KOPT-K1 (cell line): Measurements from ENCODE around the gene PRDX1.
"Not testable (repeated sequence)": the region's sequence is repeated elsewhere in the genome, so short reads cannot be mapped to it uniquely, and the experiment has no call there.

Experiments used
- H3K27ac ChIP-seq: fragments of 200-600 bp; sonication (generic); 2 replicates; pipeline ENCODE4 v1.5.1; 2016; ENCODE audit warnings: antibody characterized with exemption, mild to moderate bottlenecking, low read depth, low read length; ENCODE audit not compliant: poor library complexity, severe bottlenecking
- H3K36me3 ChIP-seq: fragments of 200-600 bp; sonication (generic); 2 replicates; pipeline ENCODE4 v1.5.1; 2017; ENCODE audit warnings: antibody characterized with exemption, mild to moderate bottlenecking, low read length, moderate library complexity; ENCODE audit not compliant: insufficient read depth
- H3K9me3 ChIP-seq: fragments of 200-600 bp; sonication (generic); 2 replicates; pipeline ENCODE4 v1.5.1; 2017; ENCODE audit warnings: antibody characterized with exemption, low read length, mild to moderate bottlenecking; ENCODE audit not compliant: insufficient read depth, poor library complexity, severe bottlenecking

PRDX1 gene

DNA sequence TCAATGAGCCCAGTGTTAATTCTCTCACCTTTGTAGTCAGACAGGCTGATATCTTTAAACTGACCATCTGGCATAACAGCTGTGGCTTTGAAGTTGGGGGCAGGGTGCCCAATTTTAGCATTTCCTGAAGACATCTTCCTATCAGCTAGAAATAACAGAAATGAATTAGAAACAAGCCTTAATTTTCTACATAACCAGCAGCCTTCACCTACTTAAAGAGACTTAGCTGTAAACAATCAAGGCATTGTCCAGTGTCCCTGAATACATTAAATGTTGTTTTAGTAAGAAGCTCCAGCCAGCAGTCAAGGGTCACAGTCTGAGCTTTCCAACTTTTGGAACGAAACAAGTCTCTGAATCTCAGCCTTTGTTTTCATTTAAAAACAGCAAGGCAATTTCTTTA lies 2.8 kb downstream of the PRDX1 start:
- H3K9me3 ChIP-seq: no peaks in the 10 kb centered on the region
- no peak overlapping the region for H3K27ac ChIP-seq
- H3K36me3 ChIP-seq: peaks cover 56% of the 10 kb centered on the region

DNA sequence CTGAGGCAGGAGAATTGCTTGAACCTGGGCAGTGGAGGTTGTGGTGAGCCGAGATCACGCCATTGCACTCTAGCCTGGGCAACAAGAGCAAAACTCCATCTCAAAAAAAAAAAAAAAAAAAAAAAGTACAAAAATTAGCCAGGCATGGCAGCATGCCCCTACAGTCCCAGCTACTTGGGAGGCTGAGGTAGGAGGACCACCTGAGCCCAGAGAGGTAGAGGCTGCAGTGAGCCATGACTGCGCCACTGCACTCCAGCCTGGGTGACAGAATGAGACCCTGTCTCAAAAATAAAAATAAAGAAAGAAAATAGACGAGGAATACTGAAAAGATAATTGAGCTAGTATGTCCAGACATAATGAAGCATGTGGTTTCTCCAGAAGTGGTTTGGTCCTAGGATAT lies 3.3 kb downstream of the PRDX1 start:
- not testable (repeated sequence) for H3K9me3 ChIP-seq, H3K27ac ChIP-seq
- H3K36me3 ChIP-seq: peaks cover 61% of the 10 kb centered on the region

DNA sequence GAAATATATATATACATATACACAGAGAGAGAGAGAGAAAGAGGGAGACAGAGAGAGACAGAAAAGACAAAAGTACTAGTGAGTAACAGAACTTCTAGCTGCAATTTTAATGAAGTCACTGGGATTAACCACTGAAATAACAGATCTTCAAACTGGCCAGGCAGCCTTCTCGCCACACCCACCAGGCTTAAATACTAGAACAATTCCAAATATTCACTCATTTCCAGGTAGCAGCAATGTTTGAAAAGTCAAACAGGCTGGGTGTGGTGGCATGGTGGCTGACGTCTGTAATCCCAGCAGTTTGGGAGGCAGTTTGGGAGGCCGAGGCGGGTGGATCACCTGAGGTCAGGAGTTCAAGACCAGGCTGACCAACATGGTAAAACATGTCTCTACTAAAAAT lies 5.2 kb downstream of the PRDX1 start:
- peaks cover 80% of the 10 kb centered on the region for H3K36me3 ChIP-seq

DNA sequence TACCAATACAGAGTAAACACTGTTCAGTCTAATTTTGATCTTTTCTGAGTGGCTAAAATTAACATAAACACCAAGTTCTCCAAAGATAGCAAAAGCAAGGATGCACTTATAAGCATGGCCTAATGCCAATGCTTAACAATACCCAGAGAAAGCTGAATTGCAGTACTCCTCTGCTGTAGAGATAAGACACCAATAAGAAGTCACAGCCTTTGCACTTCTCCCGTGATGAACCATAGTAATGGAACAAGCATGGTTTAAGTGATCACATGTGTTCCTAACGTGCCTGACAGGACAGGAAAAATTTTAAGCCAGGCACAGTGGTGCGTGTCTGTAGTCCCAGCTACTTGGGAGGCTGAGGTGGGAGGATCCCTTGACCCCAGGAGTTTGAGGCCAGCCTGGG lies 5.6 kb downstream of the PRDX1 start:
- Histone ChIP-seq H3K9me3 (no peaks in the 10 kb centered on the region), H3K36me3 (peaks cover 85% of the 10 kb centered on the region), H3K27ac (no peak overlapping the region)

More for the DNA sequence above, 5.2 kb downstream of the PRDX1 start:
- H3K27ac ChIP-seq: no peak overlapping the region
- no peaks in the 10 kb centered on the region for H3K9me3 ChIP-seq

DNA sequence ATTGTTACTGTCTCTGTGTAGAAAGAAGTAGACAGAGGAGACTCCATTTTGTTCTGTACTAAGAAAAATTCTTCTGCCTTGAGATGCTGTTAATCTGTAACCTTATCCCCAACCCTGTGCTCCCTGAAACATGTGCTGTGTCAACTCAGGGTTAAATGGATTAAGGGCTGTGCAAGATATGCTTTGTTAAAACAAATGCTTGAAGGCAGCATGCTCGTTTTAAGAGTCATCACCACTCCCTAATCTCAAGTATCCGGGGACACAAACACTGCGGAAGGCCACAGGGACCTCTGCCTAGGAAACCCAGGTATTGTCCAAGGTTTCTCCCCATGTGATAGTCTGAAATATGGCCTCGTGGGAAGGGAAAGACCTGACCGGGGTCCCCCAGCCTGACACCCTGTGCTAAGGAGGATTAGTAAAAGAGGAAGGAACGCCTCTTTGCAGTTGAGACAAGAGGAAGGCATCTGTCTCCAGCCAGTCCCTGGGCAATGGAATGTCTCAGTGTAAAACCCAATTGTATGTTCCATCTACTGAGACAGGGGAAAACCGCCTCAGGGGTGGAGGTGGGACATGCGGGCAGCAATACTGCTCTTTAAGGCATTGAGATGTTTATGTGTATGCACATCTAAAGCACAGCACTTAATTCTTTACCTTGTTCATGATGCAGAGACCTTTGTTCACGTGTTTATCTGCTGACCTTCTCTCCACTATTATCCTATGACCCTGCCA lies 8.0 kb downstream of the PRDX1 start:
- H3K36me3 ChIP-seq: peaks cover 99% of the 10 kb centered on the region
- H3K27ac ChIP-seq, H3K9me3 ChIP-seq: not testable (repeated sequence)

DNA sequence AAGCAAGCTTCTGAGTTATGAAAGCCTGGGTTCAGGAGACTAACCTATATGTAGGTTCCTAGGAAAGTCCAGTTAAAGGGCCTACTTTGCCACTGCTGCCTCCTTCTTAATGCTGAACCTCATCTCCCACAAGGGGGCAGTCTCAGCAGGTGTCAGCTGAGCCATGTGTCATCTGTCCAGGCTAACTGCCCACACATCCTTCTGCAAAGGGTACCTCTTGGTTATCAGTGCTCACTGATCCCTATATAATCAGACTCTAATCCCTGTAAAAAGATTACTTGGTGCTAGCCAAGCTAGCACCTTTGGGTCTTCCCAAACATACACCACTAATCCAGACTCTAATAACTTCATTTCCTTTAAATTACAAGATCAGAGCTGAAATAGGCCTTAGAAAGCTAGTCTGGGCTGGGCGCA lies 9.0 kb downstream of the PRDX1 start:
- no peak overlapping the region for H3K27ac ChIP-seq
- no peaks in the 10 kb centered on the region for H3K9me3 ChIP-seq
- H3K36me3 ChIP-seq: peaks cover 100% of the 10 kb centered on the region

DNA sequence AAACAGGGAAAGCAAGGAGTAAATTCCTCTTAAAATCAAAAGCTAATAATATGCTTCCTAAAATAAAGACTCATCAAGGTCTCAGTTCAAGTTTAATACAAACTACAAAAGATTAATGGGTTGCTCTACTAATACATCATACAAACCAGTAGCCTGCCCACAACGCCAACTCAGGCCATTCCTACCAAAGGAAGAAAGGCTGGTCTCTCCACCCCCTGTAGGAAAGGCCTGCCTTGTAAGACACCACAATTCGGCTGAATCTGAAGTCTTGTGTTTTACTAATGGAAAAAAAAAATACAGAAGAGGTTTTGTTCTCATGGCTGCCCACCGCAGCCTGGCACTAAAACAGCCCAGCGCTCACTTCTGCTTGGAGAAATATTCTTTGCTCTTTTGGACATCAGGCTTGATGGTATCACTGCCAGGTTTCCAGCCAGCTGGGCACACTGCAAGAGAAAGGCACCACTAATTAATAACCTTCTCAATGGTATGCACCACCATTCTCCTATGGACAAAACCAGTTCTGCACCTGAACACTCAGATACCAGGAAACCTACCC lies 10.6 kb downstream of the PRDX1 start:
- no peaks in the 10 kb centered on the region for H3K9me3 ChIP-seq
- H3K36me3 ChIP-seq: peaks cover 91% of the 10 kb centered on the region
- no peak overlapping the region for H3K27ac ChIP-seq

DNA sequence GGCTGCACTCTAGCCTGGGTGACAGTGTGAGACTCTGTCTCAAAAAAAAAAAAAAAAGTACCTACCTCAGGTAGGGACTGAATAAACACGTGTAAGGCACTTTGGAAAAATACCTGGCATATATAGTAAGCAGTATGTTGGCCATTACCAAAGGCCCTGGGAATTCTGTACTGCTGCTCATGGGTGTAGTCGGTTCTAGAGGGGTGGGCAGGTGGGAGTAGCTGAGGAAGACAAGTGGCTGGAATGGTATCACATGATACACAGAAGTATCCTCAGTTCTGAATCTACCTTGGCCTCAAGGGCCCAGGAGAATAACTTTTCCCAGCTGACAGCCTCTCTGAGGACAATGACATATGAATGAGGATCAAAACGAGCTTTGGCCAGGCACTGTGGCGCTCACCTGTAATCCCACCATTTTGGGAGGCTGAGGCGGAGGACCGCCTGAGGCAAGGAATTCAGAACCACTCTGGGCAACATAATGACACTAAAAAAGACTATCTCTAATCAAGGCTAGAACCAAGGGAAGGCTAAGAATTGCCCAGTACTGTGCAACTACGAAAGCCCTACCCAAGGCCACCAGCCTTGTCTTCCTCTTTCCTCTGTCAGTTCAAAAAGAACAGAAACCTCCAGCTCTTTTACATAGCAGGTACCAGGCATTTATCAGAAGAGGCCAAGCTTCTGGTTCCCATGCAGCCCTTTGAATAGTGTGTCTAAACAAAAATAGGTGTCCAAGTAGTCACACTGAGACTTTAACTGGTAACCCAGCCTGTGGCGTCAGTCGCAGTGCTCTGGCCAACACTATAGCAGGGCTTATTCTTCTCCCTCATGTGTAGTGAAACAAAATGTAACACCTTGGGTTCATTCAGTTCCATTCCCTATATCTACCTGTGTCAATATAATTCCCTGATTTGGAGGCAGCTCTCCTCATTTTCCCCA lies 11.4 kb downstream of the PRDX1 start:
- no peak overlapping the region for H3K27ac ChIP-seq
- peaks cover 83% of the 10 kb centered on the region for H3K36me3 ChIP-seq
- H3K9me3 ChIP-seq: no peaks in the 10 kb centered on the region

DNA sequence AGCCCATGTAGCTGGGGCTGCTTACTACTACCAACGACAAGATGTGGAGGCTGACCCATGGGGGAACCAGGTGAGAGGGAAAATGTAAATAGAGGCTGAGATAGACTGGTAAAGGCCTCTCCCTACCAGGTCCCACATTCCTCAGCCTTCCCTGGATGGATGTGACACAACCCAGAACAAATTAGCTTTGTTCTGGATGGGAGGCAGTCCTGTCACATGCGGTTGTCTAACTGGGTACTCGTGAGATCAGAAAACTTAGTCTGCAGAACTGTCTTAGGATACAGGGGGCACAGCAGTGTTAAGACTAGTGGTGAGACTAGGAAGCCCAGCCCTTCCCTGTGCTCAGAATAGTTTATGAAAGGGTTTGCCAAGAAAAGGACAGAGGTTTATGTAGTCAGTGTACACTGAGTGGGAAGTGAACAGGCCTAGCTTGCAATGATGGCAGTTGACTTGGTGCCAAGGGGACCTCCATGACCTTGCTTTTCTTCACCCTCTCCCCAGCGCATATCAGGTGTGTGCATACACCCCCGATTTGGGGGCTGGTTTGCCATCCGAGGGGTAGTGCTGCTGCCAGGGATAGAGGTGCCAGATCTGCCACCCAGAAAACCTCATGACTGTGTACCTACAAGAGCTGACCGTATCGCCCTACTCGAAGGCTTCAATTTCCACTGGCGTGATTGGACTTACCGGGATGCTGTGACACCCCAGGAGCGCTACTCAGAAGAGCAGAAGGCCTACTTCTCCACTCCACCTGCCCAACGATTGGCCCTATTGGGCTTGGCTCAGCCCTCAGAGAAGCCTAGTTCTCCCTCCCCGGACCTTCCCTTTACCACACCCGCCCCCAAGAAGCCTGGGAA lies 13.2 kb downstream of the PRDX1 start:
- no peaks in the 10 kb centered on the region for H3K9me3 ChIP-seq
- no peak overlapping the region for H3K27ac ChIP-seq
- peaks cover 65% of the 10 kb centered on the region for H3K36me3 ChIP-seq

DNA sequence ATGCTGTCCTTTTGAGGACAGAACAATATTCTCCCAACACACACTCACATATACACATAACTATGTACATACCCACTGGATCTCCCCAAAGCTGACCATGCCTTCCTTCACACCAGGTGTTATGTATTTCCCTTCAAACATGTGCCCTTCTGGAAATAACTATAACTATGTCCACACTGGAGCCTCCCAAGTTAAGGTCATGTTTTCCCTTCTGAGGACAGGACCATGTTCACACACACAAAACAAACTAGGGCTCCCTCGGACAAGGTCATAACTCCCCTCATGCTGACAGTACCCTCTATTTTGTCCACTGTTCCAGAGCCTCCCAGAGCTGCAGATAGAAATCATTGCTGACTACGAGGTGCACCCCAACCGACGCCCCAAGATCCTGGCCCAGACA lies 13.8 kb downstream of the PRDX1 start:
- Histone ChIP-seq H3K9me3 (no peaks in the 10 kb centered on the region), H3K27ac (no peak overlapping the region), H3K36me3 (peaks cover 59% of the 10 kb centered on the region)

DNA sequence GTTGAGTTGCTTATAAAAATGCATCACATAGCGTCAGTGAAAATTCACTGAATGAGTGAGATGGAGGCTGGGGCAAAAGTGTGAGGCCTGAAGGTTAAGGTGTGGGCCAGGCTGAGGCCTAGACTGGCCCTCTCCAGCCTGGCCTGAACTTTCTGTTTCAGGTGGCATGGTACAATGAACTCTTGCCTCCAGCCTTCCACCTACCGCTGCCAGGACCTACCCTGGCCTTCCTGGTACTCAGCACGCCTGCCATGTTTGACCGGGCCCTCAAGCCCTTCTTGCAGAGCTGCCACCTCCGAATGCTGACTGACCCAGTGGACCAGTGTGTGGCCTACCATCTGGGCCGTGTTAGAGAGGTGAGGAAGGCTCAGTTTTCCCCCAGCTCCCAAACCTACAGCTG lies 14.5 kb downstream of the PRDX1 start:
- Histone ChIP-seq H3K27ac (no peak overlapping the region), H3K36me3 (peaks cover 52% of the 10 kb centered on the region), H3K9me3 (no peaks in the 10 kb centered on the region)

DNA sequence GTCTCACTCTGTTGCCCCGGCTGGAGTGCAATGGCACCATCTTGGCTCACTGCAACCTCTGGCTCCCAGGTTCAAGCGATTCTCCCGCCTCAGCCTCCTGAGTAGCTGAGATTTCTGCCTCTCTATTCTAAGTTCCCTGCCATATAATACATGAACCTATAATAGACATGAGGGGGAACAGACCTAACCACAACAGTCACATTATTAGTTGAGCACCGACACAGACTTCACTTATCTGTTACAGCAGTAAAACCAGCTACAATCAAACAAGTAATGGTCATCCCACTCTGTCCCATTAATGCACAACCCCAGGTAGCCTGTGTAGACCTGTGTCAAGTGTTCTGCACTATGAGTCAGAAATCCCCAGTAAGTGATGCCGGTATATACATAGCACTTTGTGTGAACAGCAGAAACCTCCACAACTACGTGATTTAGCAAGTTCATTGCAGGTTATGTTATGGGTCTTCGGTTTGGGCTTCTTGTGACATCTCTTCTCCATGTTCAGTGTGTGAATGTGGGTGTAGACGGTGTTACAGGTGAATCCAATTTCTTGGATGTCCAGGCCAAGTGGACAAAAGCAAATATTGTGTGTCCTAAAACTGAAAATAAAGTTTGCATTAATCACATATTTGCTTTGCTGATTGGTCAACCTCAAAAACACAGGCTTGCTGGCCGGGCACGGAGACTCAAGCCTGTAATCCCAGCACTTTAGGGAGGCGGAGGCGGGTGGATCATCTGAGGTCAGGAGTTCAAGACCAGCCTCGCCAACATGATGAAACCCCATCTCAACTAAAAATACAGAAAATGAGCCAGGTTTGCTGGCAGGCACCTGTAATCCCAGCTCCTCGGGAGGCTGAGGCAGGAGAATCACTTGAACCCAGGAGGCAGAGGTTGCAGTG lies 18.0 kb downstream of the PRDX1 start:
- Histone ChIP-seq H3K36me3 (peaks cover 17% of the 10 kb centered on the region), H3K27ac (no peak overlapping the region), H3K9me3 (no peaks in the 10 kb centered on the region)

DNA sequence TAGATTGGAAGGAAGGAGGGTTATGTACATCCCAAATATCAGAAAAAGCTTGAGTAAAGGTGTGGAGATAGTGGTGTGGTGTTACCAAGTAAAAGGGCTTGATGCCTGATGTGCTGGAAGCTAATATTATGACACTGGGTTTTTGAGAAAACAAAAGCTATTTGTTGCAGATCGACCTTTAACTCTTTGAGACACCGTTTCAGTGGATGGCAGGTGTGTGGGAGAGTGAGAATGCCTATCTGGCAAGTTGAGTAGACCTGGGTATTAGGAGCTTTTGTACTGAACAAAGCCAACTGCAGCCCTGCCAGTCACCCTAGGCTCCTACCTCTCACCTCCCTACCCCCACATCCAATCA lies 20.2 kb downstream of the PRDX1 start:
- Histone ChIP-seq H3K9me3 (no peaks in the 10 kb centered on the region), H3K27ac (no peak overlapping the region), H3K36me3 (no peaks in the 10 kb centered on the region; the same call in 1 of the 2 replicates)

DNA sequence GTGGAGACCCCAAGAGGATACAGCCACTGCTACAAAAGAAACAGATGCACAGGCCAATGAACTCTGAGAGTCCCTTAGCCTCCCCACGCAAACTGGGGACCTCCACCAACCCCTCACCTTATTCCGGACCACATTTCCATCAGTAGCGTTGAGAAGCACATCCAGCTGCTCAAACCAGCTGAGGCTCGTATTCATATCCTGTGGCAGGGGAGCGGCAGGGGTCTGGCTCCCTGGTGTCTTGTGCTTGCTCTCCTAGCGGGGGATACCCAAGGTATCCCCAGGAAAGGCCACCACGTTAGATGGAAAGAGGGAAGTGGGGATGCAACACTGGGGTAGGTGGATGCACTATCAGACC lies 22.3 kb downstream of the PRDX1 start:
- no peaks in the 10 kb centered on the region for H3K9me3 ChIP-seq
- no peaks in the 10 kb centered on the region; the same call in 1 of the 2 replicates for H3K36me3 ChIP-seq
- peak overlapping the region; percentile 71 for H3K27ac ChIP-seq
